A172 (cell line): ENCODE data around the gene SLC15A2. TPM values are rescaled to one million over a fixed set of nuclear protein-coding genes. Genes with fewer than 3 reads are reported as not detected.
"Not testable (repeated sequence)": the region's sequence is repeated elsewhere in the genome, so short reads cannot be mapped to it uniquely, and the experiment has no call there.

Experiments
- DNase-seq: peaks from one replicate; pipeline ENCODE4 v3.0.0-alpha.2; 2015; ENCODE audit warnings: low spot score
- total RNA-seq: library from RNA; depleted of rRNA; stranded (reverse); fragments of >200 nt; shearing (Covaris generic); gene quantifications from 2 replicates; pipeline ENCODE4 v1.2.3, GENCODE V29; 2014

Gene SLC15A2
- total RNA-seq, 1 experiment from 2014 or later: not detected

GRCh38 chr3:121926380-121926779 lies 32.2 kb downstream of the SLC15A2 start:
- no peak for DNase-seq

GRCh38 chr3:121938141-121938855 lies 44.1 kb downstream of the SLC15A2 start:
- DNase-seq: not testable (repeated sequence)

DNA sequence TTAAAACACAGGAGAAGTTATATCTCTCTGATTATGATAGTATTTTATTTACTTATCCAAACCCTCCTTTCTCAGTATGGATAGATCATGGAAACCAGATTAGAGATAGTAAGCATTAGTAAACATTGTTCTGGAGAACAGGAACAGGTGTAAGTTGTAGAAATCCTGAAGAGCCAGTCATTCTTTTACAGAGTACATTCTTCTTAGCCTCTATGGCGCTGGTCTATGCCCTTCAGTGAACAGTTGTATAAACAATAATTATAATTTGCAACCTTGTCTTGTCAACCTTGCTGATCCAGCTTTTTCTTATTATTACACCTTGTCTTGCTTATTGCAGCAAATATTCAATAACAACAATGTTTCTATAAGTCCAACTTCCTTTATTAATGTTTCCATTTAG lies 47.4 kb downstream of the SLC15A2 start:
- no peak for DNase-seq

DNA sequence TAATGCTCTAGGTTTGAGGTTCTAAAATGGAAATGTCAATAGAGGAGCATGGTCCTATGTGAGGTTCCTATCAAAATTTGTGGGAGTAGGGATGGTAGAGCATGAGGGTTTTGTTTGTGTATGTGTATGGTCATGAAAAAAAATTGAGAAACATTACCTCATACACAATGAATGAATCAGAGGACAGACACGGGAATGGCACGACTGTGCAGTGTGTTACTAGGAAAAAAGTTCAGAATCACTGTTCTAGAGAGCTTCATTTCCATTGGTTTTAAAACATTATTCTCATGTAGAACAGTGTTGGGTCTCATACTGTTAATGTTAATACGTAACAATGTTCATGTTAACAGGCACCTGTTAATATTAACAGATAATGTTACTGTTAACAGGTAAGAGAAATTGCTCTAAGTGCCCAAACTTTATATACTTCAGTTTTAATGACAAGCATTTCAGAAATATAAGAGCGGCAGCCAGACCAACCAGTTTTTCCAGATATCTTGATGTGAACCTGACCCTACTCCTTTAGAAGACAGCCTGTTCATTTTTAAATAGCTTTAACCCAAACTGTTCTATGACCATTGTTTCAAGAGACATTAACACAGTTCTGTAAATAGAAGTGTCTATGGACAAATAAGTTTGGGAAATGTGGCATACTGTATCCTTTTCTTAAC lies 48.0 kb downstream of the SLC15A2 start:
- no peak for DNase-seq

DNA sequence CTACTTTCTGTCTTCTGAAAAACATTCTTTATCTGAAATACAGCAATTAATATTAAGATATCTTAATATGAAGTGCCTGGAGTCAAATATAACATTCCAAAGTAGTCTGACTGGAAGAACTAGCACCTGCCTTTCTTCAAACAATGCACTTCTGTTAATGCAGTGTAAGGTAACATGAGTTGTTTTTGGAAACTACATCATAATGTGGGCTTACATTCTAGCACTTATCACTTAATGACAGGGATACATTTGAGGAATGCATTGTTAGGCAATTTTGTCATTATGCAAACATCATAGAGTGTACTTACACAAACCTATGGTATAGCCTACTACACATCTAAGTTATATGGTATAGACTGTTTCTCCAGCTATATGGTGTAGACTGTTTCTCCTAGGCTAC lies 49.2 kb downstream of the SLC15A2 start:
- DNase-seq: no peak

DNA sequence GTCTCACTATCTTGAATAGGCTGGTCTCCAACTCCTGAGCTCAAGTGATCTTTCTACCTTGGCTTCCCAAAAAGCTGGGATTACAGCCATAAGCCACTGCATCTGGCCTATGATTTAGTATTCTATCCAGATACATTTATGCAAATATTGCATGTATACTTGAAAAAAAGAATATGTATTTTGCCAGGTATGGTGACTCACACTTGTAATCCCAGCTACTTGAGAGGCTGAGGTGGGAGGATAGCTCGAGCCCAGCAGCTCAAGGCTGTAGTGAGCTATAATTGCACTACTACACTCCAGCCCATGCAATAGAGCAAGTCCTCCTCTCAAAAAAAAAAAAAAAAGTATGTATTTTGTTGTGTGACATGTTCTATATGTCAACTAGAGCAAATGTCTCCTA lies 54.4 kb downstream of the SLC15A2 start:
- no peak for DNase-seq

DNA sequence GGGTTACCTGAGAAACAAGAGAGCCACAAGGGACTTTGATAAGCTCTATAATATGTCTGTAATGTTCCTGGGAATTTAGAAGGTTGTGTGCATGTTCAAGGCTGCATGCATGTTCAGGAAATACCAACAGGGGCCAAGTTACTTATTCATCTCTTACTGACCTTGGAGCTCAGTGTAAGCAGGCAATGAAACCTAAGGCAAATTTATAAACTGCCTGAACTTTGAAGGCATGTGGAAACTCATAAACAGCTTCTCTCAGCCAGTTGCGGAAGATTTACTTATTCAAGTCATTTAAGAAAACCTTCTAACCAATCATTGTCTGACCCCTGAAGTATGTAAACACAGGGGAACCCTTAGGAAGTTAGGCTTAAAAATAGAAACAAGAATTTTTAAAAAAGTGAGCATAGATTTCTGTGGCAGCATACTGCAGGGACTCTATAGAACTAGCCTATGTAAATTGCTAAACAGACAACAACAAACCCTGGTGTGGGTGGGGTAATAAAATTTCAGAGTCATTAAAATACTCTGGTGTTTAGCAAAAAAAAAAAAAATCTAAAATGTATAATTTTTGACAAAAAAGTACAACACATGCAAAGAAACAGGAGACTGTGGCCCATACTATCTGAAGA lies 57.2 kb downstream of the SLC15A2 start:
- no peak for DNase-seq

- DNase-seq: no peak
These were observed 62.2 kb downstream of the SLC15A2 start for GRCh38 chr3:121956363-121956762.

GRCh38 chr3:121957674-121958415 lies 63.6 kb downstream of the SLC15A2 start:
- DNase-seq: no peak

GRCh38 chr3:121958801-121959200 lies 64.6 kb downstream of the SLC15A2 start:
- no peak for DNase-seq

DNA sequence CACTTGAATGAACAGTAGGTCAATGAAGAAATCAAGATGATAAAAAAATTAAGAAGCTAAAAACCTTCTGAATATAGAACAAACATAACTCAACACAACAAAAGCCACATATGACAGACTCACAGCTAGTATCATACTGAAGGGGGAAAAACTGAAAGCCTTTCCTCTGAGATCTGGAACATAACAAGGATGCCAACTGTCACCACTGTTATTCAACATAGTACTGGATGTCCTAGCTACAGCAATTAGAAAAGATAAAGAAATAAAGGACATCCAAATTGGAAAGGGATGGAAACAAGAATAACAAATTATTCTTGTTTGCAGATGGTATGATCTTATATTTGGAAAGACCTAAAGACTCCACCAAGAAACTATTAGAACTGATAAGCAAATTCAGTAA lies 67.1 kb downstream of the SLC15A2 start:
- DNase-seq: no peak

DNA sequence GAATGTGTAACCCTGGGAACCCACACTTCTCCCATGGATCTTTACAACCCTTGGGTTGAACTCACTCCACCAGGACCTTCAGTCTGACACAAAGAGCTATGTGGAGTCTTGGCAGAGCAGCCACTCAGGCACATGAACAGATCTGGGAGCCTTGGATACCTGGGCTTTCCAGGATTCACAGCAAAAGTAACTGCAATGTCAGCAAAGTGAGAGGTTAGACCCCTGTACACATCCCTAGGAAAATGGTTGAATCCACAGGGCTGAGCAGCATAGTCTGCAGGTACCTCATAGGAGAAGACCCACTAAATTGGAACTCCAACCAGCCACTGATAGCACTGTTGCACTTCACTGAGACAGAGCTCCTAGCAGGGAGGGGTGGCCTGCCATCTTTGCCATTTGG lies 68.2 kb downstream of the SLC15A2 start:
- no peak for DNase-seq

- DNase-seq: no peak
These were observed 69.4 kb downstream of the SLC15A2 start for GRCh38 chr3:121963608-121964007.

DNA sequence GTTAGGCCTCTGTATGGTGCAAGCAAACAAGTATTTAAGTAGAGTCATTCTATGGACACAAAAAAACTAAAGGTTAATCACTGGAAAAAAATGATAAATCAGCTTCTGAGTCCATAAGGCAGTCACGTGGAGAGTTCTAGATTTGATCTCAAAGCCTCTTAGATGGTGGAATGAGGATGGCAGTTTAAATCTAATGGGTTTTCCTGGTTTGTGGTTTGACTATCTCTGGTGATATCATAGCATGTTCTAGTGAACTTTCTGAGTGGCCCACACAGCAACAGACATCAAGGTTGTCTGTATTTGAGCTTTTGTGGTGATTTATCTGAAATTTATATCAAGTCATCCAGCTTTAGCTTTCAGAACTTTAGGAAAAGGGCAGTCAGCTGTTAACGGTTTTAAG lies 75.4 kb downstream of the SLC15A2 start:
- DNase-seq: no peak

DNA sequence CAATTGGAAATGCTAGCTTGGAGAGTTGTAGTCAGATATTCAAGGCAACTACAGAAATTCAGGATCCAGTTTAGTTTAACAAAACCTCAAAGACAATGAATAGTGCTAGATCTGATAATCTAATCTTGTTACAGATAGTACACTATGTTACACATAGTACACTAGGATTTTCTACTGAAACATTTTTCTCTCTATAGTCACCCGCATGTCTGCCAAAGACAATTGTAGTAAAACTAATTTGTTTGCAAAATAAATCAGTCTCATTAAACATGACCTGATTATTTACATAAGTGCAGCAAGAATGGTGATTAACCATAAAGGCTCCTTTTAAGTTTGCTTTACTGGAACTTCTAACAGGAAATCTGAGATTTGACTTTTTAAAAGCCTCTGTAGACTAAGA lies 75.8 kb downstream of the SLC15A2 start:
- no peak for DNase-seq

DNA sequence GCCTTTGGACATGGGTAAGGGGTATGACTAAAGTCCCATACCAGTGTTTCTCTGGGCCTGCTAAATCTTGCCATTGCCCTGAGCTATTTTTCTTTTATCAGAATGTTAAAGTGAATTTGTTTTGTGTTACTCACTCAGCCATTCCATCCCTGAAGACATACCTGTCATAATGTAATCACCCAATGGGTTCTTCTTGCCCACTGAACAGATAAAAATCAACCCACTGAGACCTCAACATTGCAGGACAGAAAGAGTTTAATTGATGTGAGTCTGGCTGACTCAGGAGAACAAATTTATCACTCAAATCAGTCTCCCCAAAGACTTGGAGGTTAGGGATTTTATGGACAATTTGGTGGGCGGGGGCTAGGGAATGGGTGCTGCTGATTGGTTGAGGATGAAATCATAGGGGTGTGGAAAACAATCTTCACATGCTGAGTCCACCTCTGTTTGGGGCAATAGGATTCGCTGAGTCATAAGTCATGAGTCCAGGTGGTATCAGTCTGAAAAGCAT lies 80.5 kb downstream of the SLC15A2 start:
- DNase-seq: no peak

GRCh38 chr3:121975702-121976302 lies 81.6 kb downstream of the SLC15A2 start:
- no peak for DNase-seq

DNA sequence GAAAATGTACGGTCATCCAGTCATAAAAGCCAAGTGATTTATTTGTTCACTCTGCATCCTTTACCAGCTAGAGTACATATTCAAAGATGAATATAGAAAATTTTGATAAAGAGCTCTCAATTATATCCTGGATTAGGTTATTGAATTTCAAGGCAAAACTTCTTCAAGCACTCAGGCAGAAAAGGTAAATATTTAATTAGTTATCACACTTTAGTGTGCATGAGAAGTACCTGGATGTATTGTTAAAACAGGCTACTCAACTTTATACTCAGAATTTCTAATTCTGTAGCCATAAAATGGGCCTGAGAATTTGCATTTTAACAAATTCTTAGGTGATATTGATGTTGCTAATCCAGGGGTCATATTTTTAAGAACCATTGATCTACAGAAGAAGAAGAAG lies 82.5 kb downstream of the SLC15A2 start:
- no peak for DNase-seq

DNA sequence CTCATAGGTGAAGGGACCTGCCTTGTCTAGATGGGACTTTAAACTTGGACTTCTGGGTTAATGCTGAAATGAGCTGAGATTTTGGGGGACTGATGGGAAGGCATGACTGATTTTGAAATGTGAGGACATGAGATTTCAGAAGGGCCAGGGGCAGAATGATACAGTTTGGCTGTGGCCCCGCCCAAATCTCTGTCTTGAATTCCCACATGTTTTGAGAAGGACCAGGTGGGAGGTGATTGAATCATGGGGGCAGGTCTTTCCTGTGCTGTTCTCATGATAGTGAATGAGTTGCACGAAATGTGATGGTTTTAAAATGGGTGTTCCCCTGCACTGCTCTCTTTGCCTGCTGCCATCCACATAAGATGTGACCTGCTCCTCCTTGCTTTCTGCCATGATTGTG lies 85.0 kb downstream of the SLC15A2 start:
- DNase-seq: no peak

- DNase-seq: no peak
These were observed 85.7 kb downstream of the SLC15A2 start for GRCh38 chr3:121979734-121980449.

GRCh38 chr3:121980450-121980796 lies 86.2 kb downstream of the SLC15A2 start:
- DNase-seq: no peak
